HEK293 (cell line): Measurements from ENCODE around the gene ZFR.

Experiments used
- SETDB1 ChIP-seq: IDR thresholded peaks from one replicate; pipeline ENCODE4 v1.6.1; 2017; ENCODE audit warnings: mild to moderate bottlenecking, low read length, moderate library complexity, mixed read lengths; ENCODE audit not compliant: insufficient read length
- TRIM28 ChIP-seq: IDR thresholded peaks from 2 replicates; pipeline ENCODE4 v1.6.1; 2011; ENCODE audit warnings: low read length, control low read depth, borderline replicate concordance
- ZFP37 ChIP-seq: fragments of 450-650 bp; formaldehyde crosslinking; IDR thresholded peaks from 2 replicates; pipeline ENCODE4 v1.5.1; 2016; ENCODE audit warnings: missing biosample characterization, missing genetic modification characterization
- ZNF157 ChIP-seq: fragments of 450-650 bp; formaldehyde crosslinking; IDR thresholded peaks from 2 replicates; pipeline ENCODE4 v1.5.1; 2016; ENCODE audit warnings: missing biosample characterization, missing genetic modification characterization
- ZNF266 ChIP-seq: fragments of 450-650 bp; formaldehyde crosslinking; IDR thresholded peaks from 2 replicates; pipeline ENCODE4 v1.5.1; 2016; ENCODE audit warnings: missing biosample characterization, missing genetic modification characterization, low read depth
- ZNF274 ChIP-seq, 2 experiments: fragments of 200-500 bp in 1 of 2; fragments of 450-650 bp in 1 of 2; sonication (Bioruptor generic) in 1 of 2; formaldehyde crosslinking in 1 of 2; IDR thresholded peaks; 2 replicates each; pipeline versions ENCODE4 v1.5.1 to v1.6.1; 2014 to 2016; ENCODE audit warnings: borderline replicate concordance in 1 of 2, inconsistent platforms in 1 of 2, low read length in 1 of 2, missing biosample characterization in 1 of 2, missing genetic modification characterization in 1 of 2
- ZNF350 ChIP-seq: fragments of 450-650 bp; formaldehyde crosslinking; IDR thresholded peaks from 2 replicates; pipeline ENCODE4 v1.5.0; 2017; ENCODE audit warnings: missing biosample characterization, mild to moderate bottlenecking, missing genetic modification characterization
- ZNF560 ChIP-seq: fragments of 450-650 bp; formaldehyde crosslinking; IDR thresholded peaks from 2 replicates; pipeline ENCODE4 v1.5.1; 2017; ENCODE audit warnings: missing biosample characterization, missing genetic modification characterization, borderline replicate concordance
- ZNF658 ChIP-seq: fragments of 450-650 bp; formaldehyde crosslinking; IDR thresholded peaks from 2 replicates; pipeline ENCODE4; 2016; ENCODE audit warnings: missing biosample characterization, missing genetic modification characterization
- TF ChIP-seq, protein P1 (sequence below): fragments of 450-650 bp; formaldehyde crosslinking; IDR thresholded peaks from 2 replicates; pipeline ENCODE4 v1.5.1; 2016; ENCODE audit warnings: missing biosample characterization, missing genetic modification characterization
- TF ChIP-seq, protein P2 (sequence below): fragments of 450-650 bp; formaldehyde crosslinking; IDR thresholded peaks from 2 replicates; pipeline ENCODE4 v1.5.1; 2016; ENCODE audit warnings: missing biosample characterization, missing genetic modification characterization
- TF ChIP-seq, protein P3 (sequence below): fragments of 450-650 bp; formaldehyde crosslinking; IDR thresholded peaks from 2 replicates; pipeline ENCODE4 v1.5.1; 2016; ENCODE audit warnings: missing biosample characterization, missing genetic modification characterization

DNA sequence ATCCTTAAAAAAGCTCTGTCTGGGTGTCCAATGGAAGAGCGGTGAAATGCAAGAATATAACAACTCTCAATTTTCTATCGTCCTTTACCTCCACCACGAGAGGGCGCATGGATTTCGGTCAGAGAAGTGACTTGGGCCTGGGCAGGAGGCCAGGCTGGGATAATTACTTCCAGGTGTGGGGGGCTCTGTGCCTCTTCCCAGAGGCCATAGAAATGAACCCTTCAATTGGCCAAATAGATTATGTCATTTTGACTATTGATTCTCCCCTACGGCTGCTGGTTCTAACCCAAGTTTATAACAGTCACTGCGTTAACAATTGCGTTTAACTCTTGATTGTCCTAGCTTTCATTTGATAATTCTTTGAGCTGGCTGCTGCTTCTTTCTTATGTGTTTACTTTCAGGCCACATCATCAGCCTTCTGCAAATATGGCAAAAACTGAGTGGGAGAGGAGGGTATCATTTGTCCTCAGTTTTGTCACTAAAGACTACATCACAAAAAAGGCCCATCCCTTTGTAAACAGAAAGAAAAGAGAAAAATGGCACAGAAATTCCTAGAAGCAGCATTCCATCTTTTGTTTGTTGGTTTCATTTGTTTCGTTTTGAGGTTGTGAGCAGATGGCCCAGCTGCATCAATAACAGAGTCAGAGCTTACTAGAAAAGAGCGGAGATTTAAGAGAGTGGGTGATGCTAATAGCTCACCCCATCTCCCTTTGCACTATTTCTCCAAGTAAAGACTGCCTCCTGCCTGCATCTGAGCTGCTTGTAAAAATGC lies 45.4 kb upstream of the ZFR start:
- TF ChIP-seq, protein P1, sequence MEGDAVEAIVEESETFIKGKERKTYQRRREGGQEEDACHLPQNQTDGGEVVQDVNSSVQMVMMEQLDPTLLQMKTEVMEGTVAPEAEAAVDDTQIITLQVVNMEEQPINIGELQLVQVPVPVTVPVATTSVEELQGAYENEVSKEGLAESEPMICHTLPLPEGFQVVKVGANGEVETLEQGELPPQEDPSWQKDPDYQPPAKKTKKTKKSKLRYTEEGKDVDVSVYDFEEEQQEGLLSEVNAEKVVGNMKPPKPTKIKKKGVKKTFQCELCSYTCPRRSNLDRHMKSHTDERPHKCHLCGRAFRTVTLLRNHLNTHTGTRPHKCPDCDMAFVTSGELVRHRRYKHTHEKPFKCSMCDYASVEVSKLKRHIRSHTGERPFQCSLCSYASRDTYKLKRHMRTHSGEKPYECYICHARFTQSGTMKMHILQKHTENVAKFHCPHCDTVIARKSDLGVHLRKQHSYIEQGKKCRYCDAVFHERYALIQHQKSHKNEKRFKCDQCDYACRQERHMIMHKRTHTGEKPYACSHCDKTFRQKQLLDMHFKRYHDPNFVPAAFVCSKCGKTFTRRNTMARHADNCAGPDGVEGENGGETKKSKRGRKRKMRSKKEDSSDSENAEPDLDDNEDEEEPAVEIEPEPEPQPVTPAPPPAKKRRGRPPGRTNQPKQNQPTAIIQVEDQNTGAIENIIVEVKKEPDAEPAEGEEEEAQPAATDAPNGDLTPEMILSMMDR (tag by site-specific recombination), result peak; percentile 73
- no peak for TF ChIP-seq SETDB1
- peak; percentile 42; the same call in 1 of the 2 replicates for TF ChIP-seq ZFP37
- TF ChIP-seq ZNF157 (tag by site-specific recombination), result no peak
- no peak for TF ChIP-seq TRIM28
- no peak for TF ChIP-seq ZNF350
- no peak for TF ChIP-seq ZNF560
- TF ChIP-seq ZNF266, result no peak
- TF ChIP-seq, protein P2, sequence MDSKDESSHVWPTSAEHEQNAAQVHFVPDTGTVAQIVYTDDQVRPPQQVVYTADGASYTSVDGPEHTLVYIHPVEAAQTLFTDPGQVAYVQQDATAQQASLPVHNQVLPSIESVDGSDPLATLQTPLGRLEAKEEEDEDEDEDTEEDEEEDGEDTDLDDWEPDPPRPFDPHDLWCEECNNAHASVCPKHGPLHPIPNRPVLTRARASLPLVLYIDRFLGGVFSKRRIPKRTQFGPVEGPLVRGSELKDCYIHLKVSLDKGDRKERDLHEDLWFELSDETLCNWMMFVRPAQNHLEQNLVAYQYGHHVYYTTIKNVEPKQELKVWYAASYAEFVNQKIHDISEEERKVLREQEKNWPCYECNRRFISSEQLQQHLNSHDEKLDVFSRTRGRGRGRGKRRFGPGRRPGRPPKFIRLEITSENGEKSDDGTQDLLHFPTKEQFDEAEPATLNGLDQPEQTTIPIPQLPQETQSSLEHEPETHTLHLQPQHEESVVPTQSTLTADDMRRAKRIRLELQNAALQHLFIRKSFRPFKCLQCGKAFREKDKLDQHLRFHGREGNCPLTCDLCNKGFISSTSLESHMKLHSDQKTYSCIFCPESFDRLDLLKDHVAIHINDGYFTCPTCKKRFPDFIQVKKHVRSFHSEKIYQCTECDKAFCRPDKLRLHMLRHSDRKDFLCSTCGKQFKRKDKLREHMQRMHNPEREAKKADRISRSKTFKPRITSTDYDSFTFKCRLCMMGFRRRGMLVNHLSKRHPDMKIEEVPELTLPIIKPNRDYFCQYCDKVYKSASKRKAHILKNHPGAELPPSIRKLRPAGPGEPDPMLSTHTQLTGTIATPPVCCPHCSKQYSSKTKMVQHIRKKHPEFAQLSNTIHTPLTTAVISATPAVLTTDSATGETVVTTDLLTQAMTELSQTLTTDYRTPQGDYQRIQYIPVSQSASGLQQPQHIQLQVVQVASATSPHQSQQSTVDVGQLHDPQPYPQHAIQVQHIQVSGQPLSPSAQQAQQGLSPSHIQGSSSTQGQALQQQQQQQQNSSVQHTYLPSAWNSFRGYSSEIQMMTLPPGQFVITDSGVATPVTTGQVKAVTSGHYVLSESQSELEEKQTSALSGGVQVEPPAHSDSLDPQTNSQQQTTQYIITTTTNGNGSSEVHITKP, result peak; percentile 94
- no peak for TF ChIP-seq ZNF274 (IDR thresholded peaks at IDR 0.05; ENCODE audit: low read length)
- no peak for TF ChIP-seq ZNF274 (tag by site-specific recombination; IDR thresholded peaks at IDR 0.05; ENCODE audit: borderline replicate concordance)
- TF ChIP-seq, protein P3, sequence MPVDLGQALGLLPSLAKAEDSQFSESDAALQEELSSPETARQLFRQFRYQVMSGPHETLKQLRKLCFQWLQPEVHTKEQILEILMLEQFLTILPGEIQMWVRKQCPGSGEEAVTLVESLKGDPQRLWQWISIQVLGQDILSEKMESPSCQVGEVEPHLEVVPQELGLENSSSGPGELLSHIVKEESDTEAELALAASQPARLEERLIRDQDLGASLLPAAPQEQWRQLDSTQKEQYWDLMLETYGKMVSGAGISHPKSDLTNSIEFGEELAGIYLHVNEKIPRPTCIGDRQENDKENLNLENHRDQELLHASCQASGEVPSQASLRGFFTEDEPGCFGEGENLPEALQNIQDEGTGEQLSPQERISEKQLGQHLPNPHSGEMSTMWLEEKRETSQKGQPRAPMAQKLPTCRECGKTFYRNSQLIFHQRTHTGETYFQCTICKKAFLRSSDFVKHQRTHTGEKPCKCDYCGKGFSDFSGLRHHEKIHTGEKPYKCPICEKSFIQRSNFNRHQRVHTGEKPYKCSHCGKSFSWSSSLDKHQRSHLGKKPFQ, result no peak; the same call in 1 of the 2 replicates
- TF ChIP-seq ZNF658, result no peak
